GM19351 (cell line): ENCODE data around the gene ARID2.

Experiments used
- ATAC-seq: cut with Tn5 transposase; IDR thresholded peaks from one replicate; pipeline ENCODE4 v1.9.1; 2021; ENCODE audit warnings: mild to moderate bottlenecking, moderate library complexity; ENCODE audit not compliant: unreplicated experiment

Gene ARID2, protein sequence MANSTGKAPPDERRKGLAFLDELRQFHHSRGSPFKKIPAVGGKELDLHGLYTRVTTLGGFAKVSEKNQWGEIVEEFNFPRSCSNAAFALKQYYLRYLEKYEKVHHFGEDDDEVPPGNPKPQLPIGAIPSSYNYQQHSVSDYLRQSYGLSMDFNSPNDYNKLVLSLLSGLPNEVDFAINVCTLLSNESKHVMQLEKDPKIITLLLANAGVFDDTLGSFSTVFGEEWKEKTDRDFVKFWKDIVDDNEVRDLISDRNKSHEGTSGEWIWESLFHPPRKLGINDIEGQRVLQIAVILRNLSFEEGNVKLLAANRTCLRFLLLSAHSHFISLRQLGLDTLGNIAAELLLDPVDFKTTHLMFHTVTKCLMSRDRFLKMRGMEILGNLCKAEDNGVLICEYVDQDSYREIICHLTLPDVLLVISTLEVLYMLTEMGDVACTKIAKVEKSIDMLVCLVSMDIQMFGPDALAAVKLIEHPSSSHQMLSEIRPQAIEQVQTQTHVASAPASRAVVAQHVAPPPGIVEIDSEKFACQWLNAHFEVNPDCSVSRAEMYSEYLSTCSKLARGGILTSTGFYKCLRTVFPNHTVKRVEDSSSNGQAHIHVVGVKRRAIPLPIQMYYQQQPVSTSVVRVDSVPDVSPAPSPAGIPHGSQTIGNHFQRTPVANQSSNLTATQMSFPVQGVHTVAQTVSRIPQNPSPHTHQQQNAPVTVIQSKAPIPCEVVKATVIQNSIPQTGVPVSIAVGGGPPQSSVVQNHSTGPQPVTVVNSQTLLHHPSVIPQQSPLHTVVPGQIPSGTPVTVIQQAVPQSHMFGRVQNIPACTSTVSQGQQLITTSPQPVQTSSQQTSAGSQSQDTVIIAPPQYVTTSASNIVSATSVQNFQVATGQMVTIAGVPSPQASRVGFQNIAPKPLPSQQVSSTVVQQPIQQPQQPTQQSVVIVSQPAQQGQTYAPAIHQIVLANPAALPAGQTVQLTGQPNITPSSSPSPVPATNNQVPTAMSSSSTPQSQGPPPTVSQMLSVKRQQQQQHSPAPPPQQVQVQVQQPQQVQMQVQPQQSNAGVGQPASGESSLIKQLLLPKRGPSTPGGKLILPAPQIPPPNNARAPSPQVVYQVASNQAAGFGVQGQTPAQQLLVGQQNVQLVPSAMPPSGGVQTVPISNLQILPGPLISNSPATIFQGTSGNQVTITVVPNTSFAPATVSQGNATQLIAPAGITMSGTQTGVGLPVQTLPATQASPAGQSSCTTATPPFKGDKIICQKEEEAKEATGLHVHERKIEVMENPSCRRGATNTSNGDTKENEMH (N-terminal part only)

GRCh38 chr12:45729233-45730083 is at the start of gene ARID2:
ARID2 (plus strand) TSS chr12:45729706; CDS start chr12:45729837, 131 bp downstream.
- peak; percentile 4 for ATAC-seq

GRCh38 chr12:45680362-45680761 is 49.1 kb upstream of the ARID2 start:
- ATAC-seq: no peak

- ATAC-seq: no peak
These were observed 48.0 kb upstream of the ARID2 start for GRCh38 chr12:45681465-45681864.

- no peak for ATAC-seq
These were observed 43.8 kb upstream of the ARID2 start for GRCh38 chr12:45685680-45686079.

DNA sequence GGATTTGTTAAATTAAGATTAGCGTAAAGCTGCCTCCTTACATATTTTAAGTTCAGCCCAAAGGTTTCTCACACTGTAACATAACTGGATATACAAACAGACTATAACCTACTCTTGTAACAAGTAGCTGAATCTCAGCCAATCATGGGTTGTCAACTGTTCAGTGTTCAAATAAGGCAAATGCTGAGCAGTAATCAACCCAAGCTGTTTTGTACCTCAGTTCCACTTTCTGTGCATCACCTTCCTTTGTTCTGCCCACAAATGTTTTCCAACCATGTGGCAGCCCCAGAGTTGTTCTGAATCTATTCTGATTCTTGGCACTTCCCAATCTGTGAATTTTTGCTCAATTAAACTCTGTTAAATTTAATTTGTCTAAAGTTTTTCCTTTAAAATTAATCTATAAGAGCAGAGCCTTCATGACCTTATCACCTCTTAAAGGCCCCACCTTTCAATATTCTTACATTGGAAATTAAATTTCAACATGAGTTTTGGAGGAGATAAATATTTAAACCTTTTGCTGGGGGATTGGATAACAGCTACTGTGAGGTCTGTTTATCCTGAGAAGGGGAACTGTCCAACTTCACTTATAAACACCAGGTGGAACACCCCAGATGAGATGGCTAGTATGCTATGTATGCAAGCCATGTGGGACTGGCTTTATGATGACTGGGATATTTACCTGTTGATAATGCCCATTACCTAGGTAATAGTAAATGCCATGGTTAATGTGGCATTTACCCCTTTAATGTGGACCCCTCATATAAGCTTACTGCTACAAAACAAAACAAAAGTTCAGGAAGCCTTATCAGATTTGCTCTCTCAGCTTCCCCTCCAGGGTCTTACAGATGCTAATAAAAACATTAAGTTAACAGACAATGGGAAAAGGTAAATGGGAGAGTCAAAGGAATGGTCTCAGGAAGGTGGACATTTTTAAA is 42.2 kb upstream of the ARID2 start:
- no peak for ATAC-seq

DNA sequence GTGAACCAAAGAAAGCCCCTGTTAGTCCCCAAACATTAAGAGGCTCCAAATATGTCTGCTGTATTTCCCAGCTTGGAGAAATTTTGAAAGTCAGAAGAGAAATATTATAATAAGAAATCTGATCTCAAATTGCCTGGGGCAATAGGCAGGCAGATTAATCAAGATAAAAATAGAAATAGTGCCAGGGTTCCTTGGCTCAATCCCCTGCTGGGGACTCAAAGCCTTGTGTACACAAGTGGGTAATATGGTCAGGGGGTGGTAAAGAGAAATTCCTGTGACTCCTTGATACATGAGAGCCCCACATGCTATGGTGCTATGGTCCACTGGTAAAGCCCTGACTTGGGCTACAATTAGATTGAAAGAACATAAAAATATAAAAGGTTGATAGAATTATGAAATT is 41.3 kb upstream of the ARID2 start:
- ATAC-seq: no peak

- no peak for ATAC-seq
These were observed 34.5 kb upstream of the ARID2 start for GRCh38 chr12:45695035-45695434.

GRCh38 chr12:45695606-45696005 is 33.9 kb upstream of the ARID2 start:
- ATAC-seq: no peak

DNA sequence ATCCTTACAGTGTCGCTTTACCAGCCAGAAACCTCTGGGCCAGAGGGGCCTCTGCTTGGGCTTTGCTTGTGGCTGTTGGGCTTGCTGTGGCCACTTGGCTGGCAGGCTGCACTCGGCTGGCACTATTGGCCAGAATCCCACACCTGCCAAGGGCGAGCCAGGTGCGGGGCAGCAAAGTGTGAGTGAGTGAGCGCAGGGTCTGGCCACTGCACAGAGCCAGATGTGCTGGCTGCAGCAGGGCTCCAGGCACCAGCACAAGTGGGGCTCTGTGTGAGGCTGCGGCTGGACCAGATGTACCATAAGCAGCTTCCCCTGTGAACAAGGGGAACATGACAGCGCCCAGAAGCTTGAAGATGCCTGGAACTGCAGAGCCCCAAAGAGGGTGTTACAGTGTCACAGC is 33.5 kb upstream of the ARID2 start:
- ATAC-seq: no peak

DNA sequence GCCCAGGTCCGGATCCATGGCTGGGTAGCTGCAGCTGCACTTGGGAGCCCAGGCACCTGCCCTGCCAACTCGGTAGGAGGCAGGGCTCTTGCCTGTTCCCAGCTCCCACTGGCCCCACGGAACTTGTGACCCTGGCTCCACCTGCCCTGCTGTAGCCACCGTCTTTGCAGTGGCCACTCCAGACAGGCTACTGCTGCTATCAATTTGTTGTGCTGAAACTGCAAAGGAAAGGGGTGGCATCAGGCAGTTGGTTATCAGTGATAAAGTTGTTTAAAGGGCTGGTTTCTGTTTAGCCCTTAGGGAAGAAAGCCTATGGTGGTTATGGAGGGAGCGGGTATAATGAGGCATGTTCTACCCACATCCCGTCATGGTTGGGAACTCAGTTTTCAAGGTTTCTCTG is 32.1 kb upstream of the ARID2 start:
- ATAC-seq: no peak

DNA sequence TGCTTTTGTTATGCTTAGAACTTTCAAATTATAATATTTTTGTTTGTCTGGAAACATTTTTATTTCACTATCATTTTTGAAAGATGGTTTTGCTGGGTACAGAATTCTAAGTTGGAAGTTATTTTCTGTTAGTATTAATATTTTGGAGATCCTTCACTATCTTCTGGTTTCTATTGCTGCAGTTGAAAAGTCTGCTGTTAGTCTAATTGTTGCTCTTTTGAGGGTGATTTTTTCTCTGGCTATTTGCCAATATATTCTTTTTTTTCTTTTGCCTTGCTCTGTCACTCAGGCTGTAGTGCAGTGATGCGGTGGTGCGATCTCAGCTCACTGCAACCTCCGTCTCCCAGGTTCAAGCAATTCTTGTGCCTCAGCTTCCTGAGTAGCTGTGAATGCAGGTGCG is 28.2 kb upstream of the ARID2 start:
- ATAC-seq: no peak

DNA sequence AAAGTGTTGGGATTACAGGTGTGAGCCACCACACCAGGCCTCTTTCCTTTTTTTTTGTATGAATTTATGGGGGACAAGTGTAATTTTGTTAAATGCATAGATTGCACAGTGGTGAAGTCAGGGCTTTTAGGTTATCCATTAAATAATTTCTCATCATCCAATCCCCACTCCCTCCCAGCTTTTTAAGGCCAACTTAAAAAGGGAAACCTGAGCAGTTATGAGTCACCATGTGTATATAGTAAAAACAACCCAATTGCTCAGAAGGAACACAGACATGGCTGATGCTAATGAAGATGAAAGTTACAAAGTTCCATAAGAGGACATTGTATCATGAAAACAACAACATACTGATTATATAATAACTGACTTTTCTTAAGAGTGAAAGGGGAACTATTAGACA is 25.6 kb upstream of the ARID2 start:
- no peak for ATAC-seq

DNA sequence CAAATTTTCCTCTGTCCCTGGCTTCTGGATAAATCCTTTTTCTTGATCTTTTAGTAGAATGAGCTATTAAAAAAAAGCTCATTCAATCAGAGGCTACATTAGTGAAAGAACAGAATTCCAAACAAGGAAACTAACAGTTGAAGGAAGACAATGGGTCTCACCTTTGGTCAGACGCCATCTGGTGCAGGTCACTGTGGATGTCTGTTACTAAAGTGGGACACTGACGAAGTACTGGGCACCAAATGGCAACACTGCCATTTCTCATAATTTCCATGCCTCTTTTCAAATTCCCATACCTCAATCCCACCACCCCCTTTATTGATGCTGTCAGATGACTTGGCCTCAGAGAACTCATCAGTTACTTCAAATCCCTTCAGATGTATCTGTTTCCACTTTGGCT is 24.5 kb upstream of the ARID2 start:
- no peak for ATAC-seq

DNA sequence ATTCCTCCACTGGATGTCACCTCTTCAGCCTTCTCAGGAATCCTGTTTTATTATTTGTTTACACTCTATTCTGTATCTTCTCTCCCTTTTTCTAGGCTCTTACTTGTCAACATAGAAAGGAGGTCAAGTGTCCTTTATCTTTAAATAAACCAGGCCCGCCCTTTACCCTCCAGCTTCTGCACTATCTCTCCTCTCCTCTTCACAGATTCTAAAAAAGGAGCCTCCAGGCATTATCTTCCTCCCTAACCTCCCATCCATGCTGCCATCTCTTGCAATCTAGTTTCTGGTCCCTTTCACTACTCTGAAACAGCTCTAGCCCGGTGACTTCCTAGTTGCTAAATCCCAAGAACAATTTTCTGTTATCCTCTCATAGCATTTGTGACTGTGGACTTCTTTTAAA is 24.1 kb upstream of the ARID2 start:
- ATAC-seq: no peak

DNA sequence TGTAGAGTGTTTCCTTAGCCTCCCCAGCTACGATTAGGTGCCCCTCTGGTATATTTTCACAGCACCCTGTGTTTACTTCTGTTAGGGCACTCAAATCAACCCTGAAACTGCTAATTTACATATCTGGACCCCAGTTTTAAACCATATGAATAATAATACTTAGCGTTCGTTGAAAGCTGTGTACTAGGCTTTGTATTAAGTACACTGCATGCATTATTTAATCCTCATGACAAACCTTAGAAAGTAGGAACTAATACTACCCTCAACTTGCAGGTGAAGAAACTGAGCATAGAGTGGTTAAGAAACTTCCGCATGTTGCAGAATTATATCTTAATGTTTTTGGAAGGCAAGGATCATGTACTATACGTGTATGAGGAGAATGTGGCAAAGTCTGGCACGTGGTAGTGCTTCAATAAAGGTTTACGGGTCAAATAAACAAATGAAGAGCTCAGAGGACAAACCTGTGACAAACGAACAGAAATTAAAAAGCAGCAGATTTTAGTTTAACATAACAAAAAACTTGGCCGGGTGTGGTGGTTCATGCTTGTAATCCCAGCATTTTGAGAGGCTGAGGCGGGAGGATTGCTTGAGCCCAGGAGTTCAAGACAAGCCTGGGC is 22.2 kb upstream of the ARID2 start:
- no peak for ATAC-seq

DNA sequence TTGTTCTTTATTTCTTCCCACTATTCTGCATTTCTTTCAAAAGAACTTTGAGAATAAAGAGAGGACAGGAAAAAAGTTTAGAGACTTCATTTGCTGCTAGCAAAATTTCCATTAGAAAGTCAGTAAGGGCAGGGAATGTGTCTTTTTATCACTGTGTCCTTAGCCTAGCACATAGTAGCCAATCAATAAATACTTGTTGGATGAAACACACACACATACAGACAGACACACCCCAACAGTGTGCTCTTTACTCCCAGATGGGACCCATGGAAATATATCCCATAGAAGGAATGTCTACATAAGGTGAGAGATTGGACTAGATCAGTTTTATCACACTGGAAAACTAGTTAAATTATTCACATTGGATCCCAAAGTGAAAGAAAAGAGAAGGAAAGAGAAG is 21.1 kb upstream of the ARID2 start:
- ATAC-seq: no peak

DNA sequence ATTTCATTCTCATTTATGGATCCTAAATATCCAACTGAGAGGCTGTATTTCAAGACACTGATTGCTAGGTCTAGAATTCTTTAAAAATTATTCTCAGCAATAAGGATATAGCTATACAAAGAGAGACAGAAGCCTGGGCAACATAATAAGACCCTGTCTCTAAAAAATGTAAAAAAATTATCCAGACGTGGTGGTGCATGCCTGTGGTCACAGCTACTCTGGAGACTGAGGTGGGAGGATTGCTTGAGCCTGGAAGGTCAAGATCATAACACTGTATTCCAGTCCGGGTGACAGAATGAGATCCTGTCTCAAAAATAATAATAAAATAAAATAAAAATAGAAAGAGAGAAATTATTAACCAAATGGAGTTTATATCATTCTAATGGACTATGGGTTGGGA is 20.6 kb upstream of the ARID2 start:
- ATAC-seq: no peak

- ATAC-seq: no peak
These were observed 17.2 kb upstream of the ARID2 start for GRCh38 chr12:45712319-45712718.

- ATAC-seq: no peak
These were observed 16.4 kb upstream of the ARID2 start for GRCh38 chr12:45713078-45713477.
